ENCODE results near the gene QRICH2.

QRICH2 gene

DNA sequence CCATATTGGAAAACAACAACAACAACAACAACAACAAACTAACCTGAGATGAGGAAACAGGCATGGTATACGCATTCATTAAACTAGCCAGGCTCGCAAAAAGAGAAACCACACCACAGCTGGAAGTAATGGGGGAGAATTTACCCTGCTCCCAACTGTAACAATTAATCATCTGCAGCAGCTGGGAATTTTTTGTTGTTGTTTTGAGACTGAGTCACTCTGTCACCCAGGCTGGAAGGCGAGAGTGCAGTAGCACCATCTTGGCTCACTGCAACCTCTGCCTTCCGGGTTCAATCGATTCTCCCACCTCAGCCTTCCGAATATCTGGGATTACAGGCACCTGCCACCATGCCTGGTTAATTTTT is 29.3 kb upstream of the QRICH2 start:
- TF ChIP-seq POLR2A (IDR thresholded peaks at IDR 0.05; ENCODE audit: low read depth, low read length): no peak
- FAIRE-seq (no peak), DNase-seq (ENCODE audit: insufficient read length, low spot score) (peak; percentile 62)

DNA sequence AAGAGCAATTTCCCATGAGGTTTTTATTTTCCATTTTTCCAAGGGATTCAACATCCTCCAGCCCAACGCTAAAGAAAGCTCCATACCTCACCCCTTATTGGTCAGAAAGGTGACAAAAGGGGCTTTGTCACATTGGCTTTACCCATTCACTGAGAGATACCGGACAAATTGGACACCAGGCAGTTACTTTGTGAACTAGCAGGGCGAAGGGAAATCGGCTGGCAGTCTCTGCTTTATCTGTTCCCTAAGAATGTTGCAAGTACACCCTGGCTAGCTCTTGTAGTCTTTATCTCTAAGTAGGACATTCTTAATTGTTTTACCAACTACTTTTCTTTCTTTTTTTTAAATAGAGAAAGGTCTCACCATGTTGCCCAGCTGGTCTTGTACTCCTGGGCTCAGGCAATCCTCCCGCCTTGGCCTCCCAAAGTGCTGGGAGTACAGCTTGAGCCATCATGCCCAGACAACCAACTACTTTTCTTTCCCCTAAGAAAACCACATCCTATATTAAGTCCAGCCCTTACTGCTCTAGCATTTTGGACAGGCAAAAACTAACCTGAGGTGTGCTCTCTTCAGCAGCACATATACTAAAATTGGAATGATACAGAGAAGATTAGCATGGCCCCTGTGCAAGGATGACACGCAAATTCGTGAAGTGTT is 28.8 kb upstream of the QRICH2 start:
- FAIRE-seq (no peak), DNase-seq (ENCODE audit: insufficient read length, low spot score) (no peak)
- no peak for TF ChIP-seq POLR2A (IDR thresholded peaks at IDR 0.05; ENCODE audit: low read depth, low read length)

DNA sequence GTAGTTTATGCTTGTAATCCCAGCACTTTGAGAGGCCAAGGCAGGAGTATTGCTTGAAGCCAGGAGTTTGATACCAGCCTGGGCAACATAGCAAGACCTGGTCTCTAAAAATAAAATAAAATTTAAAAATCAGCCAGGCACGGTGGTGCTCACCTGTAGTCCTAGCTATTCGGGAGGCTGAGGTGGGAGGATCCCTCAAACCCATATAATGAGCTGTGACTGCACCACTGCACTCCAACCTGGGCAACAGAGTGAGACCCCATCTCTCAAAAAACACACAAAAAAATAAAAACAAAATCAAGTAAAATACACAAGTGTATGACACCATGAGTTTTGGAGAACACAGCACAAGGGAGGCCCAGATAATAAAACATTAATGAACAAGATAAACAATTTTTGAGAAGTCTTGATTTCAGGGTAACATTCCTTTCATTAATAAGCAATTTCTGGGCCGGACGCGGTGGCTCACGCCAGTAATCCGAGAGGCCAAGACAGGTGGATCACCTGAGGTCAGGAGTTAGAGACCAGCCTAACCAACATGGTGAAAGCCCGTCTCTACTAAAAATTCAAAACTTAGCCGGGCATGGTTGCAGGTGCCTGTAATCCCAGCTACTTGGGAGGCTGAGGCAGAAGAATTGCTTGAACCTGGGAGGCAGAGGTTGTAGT is 27.8 kb upstream of the QRICH2 start:
- DNase-seq (ENCODE audit: insufficient read length, low spot score) (no peak), FAIRE-seq (no peak)
- no peak for TF ChIP-seq POLR2A (IDR thresholded peaks at IDR 0.05; ENCODE audit: low read depth, low read length)

DNA sequence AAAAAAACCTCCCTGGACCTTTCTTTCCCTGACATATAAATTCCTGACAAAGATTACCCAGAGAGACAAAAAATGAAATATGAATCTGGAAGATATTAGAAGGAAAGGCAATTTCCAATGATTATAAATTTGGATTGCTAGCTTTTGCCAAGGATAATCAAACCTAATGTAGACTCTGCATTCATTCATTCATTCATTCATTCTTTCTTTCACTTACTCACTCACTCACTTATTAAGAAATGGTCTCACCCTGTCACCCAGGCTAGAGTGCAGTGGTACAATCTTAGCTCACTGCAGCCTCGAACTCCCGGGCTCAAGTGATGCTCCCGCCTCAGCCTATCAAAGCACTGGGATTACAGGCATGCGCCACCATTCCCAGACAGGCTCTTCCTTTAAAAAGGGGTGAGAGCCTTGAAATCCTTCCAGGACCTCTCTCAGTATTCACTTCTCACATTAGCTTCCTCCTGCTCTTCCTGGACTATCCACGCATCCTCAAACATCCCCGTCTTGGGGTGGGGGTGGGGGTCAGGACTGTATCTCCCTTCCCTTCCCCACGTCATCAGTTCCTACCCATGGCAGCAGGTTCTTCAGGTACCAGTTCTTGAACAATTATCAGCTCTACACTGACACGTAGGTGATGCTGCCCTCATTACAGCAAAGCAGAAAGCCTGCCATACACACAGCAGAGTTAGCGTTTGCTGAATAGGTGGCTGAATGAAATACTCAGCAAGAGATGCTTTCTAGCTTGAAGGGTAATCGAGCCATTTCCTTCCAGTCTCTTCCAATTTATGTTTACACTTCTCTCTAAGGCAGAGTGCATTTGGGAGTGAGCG is 25.8 kb upstream of the QRICH2 start:
- TF ChIP-seq POLR2A (IDR thresholded peaks at IDR 0.05; ENCODE audit: low read depth, low read length): no peak
- no peak for FAIRE-seq
- no peak for DNase-seq (ENCODE audit: insufficient read length, low spot score)

DNA sequence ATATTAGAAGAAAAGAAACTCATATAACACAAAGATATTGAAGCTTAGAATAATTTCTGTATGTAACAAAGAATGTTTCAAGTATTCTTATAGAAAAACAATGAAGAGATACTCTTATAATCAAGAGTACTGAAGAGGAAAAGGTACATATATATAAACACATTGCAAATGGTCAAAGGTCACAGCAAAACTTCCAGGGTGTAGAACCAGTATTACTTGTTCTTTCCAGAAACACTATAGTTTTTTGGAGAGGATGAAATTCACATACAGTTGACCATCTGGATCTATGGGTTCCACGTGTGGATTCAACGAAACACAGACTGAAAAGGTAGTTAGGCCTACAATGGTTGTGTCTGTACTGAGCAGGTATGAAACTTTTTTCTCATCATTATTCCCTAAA is 23.0 kb upstream of the QRICH2 start:
- FAIRE-seq (no peak), DNase-seq (ENCODE audit: insufficient read length, low spot score) (no peak)
- TF ChIP-seq POLR2A (IDR thresholded peaks at IDR 0.05; ENCODE audit: low read depth, low read length): no peak

DNA sequence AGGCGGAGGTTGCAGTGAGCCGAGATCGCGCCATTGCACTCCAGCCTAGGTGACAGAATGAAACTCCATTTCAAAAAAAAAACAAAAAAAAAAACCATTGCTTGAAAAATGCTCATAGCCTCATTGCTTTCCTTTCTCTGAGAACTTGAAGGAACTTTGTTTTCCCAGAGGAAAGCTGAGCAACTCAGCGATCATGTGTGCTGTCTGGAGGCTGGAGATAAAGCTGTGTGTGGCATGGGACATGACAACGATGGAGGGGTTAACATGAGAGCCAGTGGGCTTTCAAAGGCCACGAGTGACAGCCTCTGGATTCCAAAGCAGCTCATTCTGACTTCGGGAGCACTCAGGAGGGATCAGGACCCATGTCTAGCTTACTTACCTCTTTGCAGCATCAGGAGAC is 21.6 kb upstream of the QRICH2 start:
- FAIRE-seq (no peak), DNase-seq (ENCODE audit: insufficient read length, low spot score) (no peak)
- no peak for TF ChIP-seq POLR2A (IDR thresholded peaks at IDR 0.05; ENCODE audit: low read depth, low read length)

DNA sequence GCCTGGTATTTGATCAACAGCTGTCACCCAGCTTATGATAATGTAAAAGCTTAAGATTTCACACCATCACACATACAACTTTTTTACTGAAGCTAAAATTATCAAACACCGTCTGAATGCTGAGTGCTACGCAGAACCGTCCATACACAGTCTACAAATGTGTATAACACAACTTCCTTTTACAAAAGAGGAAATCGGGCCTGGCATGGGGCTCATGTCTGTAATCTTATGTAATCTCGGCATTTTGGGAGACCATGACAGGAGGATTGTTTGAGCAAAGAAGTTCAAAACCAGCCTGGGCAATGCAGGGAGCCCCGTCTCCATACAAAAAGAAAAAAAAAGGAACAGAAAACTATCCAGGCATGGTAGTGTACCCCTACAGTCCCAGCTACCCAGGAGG is 19.6 kb upstream of the QRICH2 start:
- no peak for TF ChIP-seq POLR2A (IDR thresholded peaks at IDR 0.05; ENCODE audit: low read depth, low read length)
- no peak for DNase-seq (ENCODE audit: insufficient read length, low spot score)
- FAIRE-seq: no peak

DNA sequence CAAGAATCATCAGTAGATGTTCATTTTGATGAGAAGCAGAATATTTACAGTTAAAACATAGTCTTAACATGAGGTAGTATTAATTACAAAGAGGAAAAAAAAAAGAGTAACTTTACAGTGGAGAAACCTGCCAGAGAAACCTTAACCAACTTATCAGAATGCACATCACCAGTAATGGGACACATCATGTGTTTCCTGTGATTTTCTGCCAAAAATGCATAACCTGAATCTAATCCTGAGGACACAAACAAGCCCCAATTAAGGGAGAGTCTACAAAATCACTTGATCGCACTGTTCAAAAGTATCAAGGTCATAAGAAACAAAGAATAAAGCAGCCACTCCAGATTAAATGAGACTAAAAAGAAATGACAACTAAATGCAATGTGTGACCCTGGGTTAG is 18.2 kb upstream of the QRICH2 start:
- FAIRE-seq: no peak
- no peak for TF ChIP-seq POLR2A (IDR thresholded peaks at IDR 0.05; ENCODE audit: low read depth, low read length)
- no peak for DNase-seq (ENCODE audit: insufficient read length, low spot score)

DNA sequence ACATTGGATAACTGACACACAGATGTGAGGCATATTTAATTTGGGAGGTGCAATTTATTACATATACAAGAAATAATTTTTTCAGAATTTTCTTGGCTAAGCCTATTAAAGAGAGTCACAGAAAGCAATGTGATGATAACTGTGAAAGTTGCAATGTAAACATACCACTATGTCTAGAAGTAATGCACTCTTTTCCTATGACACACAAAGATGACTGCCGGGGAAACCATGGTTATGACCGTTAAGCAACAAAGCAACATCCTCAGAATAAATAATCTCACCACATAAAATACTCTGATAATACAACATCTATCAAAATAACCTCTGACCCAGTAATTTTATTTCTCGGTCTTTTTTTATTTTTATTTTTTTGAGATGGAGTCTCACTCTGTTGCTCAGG is 10.5 kb upstream of the QRICH2 start:
- no peak for TF ChIP-seq POLR2A (IDR thresholded peaks at IDR 0.05; ENCODE audit: low read depth, low read length)
- DNase-seq (ENCODE audit: insufficient read length, low spot score) (no peak), FAIRE-seq (no peak)

DNA sequence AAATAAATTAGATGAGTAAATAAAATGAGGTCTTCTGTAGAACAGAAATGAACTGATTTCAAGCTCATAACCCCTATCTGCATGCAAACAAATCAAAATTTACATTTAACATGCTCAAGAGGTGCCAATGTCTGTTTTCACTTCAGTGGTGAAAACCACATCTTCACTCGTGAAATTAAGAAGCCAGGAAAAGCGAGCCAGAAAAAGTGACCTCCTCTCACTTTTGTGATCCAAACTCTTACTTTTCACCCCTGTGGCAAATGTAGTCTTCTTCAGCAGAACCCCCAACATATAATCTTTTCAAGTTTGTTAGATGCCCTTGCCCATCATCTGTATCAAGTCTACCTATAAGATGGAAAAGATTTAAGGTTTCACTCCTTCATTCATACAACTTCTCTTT is 9.5 kb upstream of the QRICH2 start:
- no peak for FAIRE-seq

DNA sequence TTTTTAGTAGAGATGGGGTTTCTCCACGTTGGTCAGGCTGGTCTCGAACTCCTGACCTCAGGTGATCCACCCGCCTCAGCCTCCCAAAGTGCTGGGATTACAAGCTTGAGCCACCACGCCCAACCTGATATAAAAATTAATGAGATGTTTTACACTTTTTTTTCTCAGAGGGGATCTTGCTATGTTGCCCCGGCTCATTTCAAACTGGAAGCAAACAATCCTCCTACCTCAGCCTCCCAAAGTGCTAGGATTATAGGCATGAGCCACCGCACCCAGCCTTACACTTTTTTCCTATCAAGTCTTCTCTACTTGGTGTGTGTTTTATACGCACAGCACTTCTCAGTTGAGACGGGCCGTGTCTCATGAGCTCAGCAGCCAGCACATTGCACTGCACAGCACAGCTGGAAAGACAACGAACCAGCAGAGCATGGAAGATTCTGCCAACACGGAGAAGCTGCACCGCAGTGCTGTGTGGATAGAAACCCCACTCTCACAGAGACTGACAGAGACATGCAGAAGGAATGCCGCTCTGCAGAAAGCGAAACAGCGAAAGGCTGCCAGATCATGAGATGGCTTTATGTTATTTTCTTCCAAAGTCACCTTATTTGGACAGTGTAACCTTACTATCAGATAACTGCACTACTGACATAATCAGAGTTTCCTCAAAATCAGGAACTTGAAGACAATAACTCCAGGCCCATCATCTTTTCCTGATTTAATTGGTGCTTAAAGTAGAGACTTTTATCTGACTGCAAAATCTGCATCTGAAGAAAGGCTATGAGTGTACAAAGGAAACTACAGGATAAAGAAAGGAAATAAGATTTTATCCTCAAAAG is 6.5 kb upstream of the QRICH2 start:
- TF ChIP-seq POLR2A (IDR thresholded peaks at IDR 0.05; ENCODE audit: low read depth, low read length): no peak
- FAIRE-seq: no peak
- DNase-seq (ENCODE audit: insufficient read length, low spot score): no peak

More for the DNA sequence above, 9.5 kb upstream of the QRICH2 start:
- no peak for TF ChIP-seq POLR2A (IDR thresholded peaks at IDR 0.05; ENCODE audit: low read depth, low read length)
- no peak for DNase-seq (ENCODE audit: insufficient read length, low spot score)

DNA sequence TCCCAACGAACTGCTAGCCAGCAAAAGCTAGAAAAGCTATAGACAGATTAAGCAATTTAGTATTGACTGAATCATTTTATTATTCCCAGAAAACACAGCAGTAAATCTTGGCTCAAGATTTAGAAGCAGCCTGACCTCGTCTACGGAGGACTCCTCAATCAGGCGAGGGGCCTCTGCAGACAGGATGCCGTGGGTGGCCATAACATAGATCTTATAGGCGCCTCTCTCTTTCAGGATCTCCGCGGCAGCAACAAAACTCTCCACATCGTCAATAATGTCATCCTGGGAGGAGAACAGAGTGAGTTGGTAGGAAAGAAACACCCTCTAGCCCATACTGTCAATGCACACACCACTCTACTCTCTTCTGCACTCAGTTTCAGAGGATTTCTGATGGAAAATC is 4.7 kb upstream of the QRICH2 start:
- no peak for TF ChIP-seq POLR2A (IDR thresholded peaks at IDR 0.05; ENCODE audit: low read depth, low read length)
- no peak for DNase-seq (ENCODE audit: insufficient read length, low spot score)
- FAIRE-seq: no peak

DNA sequence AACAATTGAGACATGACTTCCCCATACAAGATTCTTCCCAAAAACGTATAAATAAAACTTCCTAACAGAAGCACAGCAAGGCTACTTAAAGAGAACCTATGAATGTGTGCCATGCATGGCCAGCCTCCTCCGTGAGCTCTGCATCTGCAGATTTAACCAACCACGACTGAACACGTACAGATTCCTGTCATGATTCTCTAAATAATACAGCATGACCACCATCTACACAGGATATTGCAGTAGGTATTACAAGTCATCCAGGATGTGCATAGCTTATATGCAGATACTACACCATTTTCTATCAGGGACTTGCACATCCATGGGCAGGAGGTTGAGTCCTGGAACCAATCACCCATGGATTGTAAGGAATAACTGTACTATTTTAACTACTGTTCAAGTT is 1.4 kb upstream of the QRICH2 start:
- TF ChIP-seq POLR2A (IDR thresholded peaks at IDR 0.05; ENCODE audit: low read depth, low read length): no peak
- DNase-seq (ENCODE audit: insufficient read length, low spot score) (no peak), FAIRE-seq (no peak)
